Endodermal cell (in vitro differentiated cells): Measurements from ENCODE around the gene ARSA. TPM values are rescaled to one million over a fixed set of nuclear protein-coding genes. Genes with fewer than 3 reads are reported as not detected.
A peak's percentile ranks its signal among the peaks of the same experiment; 100 is the strongest.

Source experiments
- DNase-seq: peaks from one replicate; pipeline ENCODE4 v3.0.0-alpha.2; 2017
- H3K27ac ChIP-seq: 2 replicates; pipeline ENCODE4 v1.5.1; 2013; ENCODE audit warnings: mild to moderate bottlenecking, low read depth, low read length, moderate library complexity
- H3K27me3 ChIP-seq: 2 replicates; pipeline ENCODE4 v1.6.1; 2013; ENCODE audit warnings: mild to moderate bottlenecking, low read length, moderate library complexity; ENCODE audit not compliant: insufficient read depth, control insufficient read depth, poor library complexity, severe bottlenecking
- H3K36me3 ChIP-seq: 2 replicates; pipeline ENCODE4 v1.7.0; 2013; ENCODE audit warnings: mild to moderate bottlenecking, low read length, moderate library complexity; ENCODE audit not compliant: control insufficient read depth, insufficient read depth
- H3K4me1 ChIP-seq: one replicate; pipeline ENCODE4 v1.7.0; 2013; ENCODE audit warnings: low read length; ENCODE audit not compliant: control insufficient read depth, insufficient read depth
- H3K4me3 ChIP-seq: 2 replicates; pipeline ENCODE4 v1.5.1; 2013; ENCODE audit warnings: mild to moderate bottlenecking, low read length, moderate library complexity
- H3K9ac ChIP-seq: 2 replicates; pipeline ENCODE4 v1.6.1; 2013; ENCODE audit warnings: mild to moderate bottlenecking, low read length, moderate library complexity; ENCODE audit not compliant: poor library complexity, severe bottlenecking; ENCODE audit errors: extremely low read depth
- H3K9me3 ChIP-seq: 2 replicates; pipeline ENCODE4 v1.6.1; 2013; ENCODE audit warnings: mild to moderate bottlenecking, low read length, moderate library complexity; ENCODE audit not compliant: control insufficient read depth
- H3K27ac Mint-ChIP-seq: 2 replicates; pipeline ENCODE4 v1.8.0; 2020; ENCODE audit warnings: mixed read lengths
- H3K27me3 Mint-ChIP-seq: 2 replicates; pipeline ENCODE4 v1.8.0; 2021; ENCODE audit warnings: mild to moderate bottlenecking, mixed read lengths; ENCODE audit not compliant: insufficient read depth
- H3K36me3 Mint-ChIP-seq: 2 replicates; pipeline ENCODE4 v1.8.0; 2020; ENCODE audit warnings: low read depth, mixed read lengths
- H3K4me1 Mint-ChIP-seq: 2 replicates; pipeline ENCODE4 v1.8.0; 2020; ENCODE audit warnings: mixed read lengths
- H3K4me3 Mint-ChIP-seq: 2 replicates; pipeline ENCODE4 v1.8.0; 2020; ENCODE audit warnings: mild to moderate bottlenecking, moderate library complexity, mixed read lengths
- H3K9me3 Mint-ChIP-seq: 2 replicates; pipeline ENCODE4 v1.8.0; 2020; ENCODE audit warnings: mild to moderate bottlenecking, mixed read lengths
- CTCF ChIP-seq: fragments of 200-600 bp; sonication (generic); conservative IDR thresholded peaks from 2 replicates; pipeline ENCODE4 v1.5.0; 2021; ENCODE audit warnings: antibody characterized with exemption, mild to moderate bottlenecking
- WGBS, 2 experiments: methylation state at CpG; one replicate each; pipeline versions ENCODE4 v1.1.5 to v1.1.7; 2013; ENCODE audit warnings: missing lambda C conversion rate in 2 of 2, mixed read lengths in 1 of 2; ENCODE audit not compliant: insufficient coverage in 1 of 2, insufficient read length in 1 of 2; 5-methylcytosine and 5-hydroxymethylcytosine counted together
- total RNA-seq, 2 donors: library from RNA; stranded (reverse); fragmentation: NEBNext Ultra II Directional in 1 of 2; extraction: Animal tissue kit (Norgen Biotek cat#: 25700) in 1 of 2; gene quantifications; 2 replicates in 1 of 2; 3 replicates in 1 of 2; pipeline ENCODE4 v1.2.1, GENCODE V29; 2021

Gene ARSA
- total RNA-seq, 2 donors from 2014 or later: 28.6 to 30.6 TPM

- Mint-ChIP-seq H3K27me3 (peaks cover 60% of the 10 kb centered on the region), H3K9me3 (no peaks in the 10 kb centered on the region)
- H3K27me3 ChIP-seq: peaks cover 22% of the 10 kb centered on the region
Measured at GRCh38 chr22:50674130-50674500, 46.2 kb upstream of the ARSA start.

GRCh38 chr22:50673231-50674129 lies 45.5 kb upstream of the ARSA start:
- Mint-ChIP-seq H3K36me3 (no peaks in the 10 kb centered on the region), H3K9me3 (no peaks in the 10 kb centered on the region), H3K4me1 (peaks cover 12% of the 10 kb centered on the region), H3K27ac (no peak overlapping the region), H3K4me3 (peak overlapping the region; percentile 48), H3K27me3 (peaks cover 64% of the 10 kb centered on the region)
- no peak overlapping the region for H3K9ac ChIP-seq
- 3 to 10% methylated on average over 12 to 60 of the region's 69 CpGs for WGBS, 2 experiments
- H3K36me3 ChIP-seq: no peaks in the 10 kb centered on the region
- DNase-seq: peak; percentile 60
- no peak overlapping the region for H3K27ac ChIP-seq
- TF ChIP-seq CTCF: no peak
- H3K4me1 ChIP-seq: no peaks in the 10 kb centered on the region
- no peaks in the 10 kb centered on the region for H3K9me3 ChIP-seq
- H3K27me3 ChIP-seq: peaks cover 25% of the 10 kb centered on the region
- H3K4me3 ChIP-seq: peak overlapping the region; percentile 60

More at GRCh38 chr22:50674130-50674500, 46.2 kb upstream of the ARSA start:
- Histone ChIP-seq H3K36me3 (no peaks in the 10 kb centered on the region), H3K4me3 (no peak overlapping the region), H3K9ac (no peak overlapping the region), H3K27ac (no peak overlapping the region), H3K4me1 (no peaks in the 10 kb centered on the region), H3K9me3 (no peaks in the 10 kb centered on the region)
- Mint-ChIP-seq H3K27ac (no peak overlapping the region), H3K36me3 (no peaks in the 10 kb centered on the region), H3K4me1 (peaks cover 12% of the 10 kb centered on the region), H3K4me3 (peak overlapping the region; percentile 48)
- DNase-seq: peak; percentile 67
- no peak for TF ChIP-seq CTCF
- WGBS, 2 experiments: 0% methylated on average over 12 of the region's 43 CpGs; no CpG with 5 or more reads in 1 of the 2 experiments

- DNase-seq: peak; percentile 48
- peaks cover 12% of the 10 kb centered on the region for H3K4me1 Mint-ChIP-seq
- peaks cover 70% of the 10 kb centered on the region for H3K27me3 Mint-ChIP-seq
- H3K36me3 ChIP-seq: no peaks in the 10 kb centered on the region
- no peaks in the 10 kb centered on the region for H3K4me1 ChIP-seq
- peak within 1 kb of the TSS; percentile 60 for H3K4me3 ChIP-seq
- H3K27ac ChIP-seq: no peak within 1 kb of the TSS
- no peak for TF ChIP-seq CTCF
- no peaks in the 10 kb centered on the region for H3K36me3 Mint-ChIP-seq
- no peak within 1 kb of the TSS for H3K27ac Mint-ChIP-seq
- peaks cover 31% of the 10 kb centered on the region for H3K27me3 ChIP-seq
- peak within 1 kb of the TSS; percentile 48 for H3K4me3 Mint-ChIP-seq
- H3K9me3 ChIP-seq: no peaks in the 10 kb centered on the region
- H3K9ac ChIP-seq: no peak within 1 kb of the TSS
- 79 to 88% methylated on average over 20 to 22 of the region's 23 CpGs for WGBS, 2 experiments
- no peaks in the 10 kb centered on the region for H3K9me3 Mint-ChIP-seq
Measured at GRCh38 chr22:50672471-50673230, 44.7 kb upstream of the ARSA start, which contains the start of gene SHANK3. SHANK3 (plus strand) TSS chr22:50672823.
